Stimulated activated naive CD8-positive, alpha-beta T cell treated with anti-CD3 and anti-CD28 coated beads, Interleukin-15, amount 100 ng/mL, for 72 hours (primary cell): Measurements from ENCODE around the gene ADAMTS14.
"Not testable (repeated sequence)": the region's sequence is repeated elsewhere in the genome, so short reads cannot be mapped to it uniquely, and the experiment has no call there.

Source experiments
- ATAC-seq: fragments of 150-1000 bp; cut with Tn5 transposase; 2 replicates; pipeline ENCODE4 v1.10.0; 2021; ENCODE audit warnings: mild to moderate bottlenecking, moderate library complexity
- DNase-seq, 2 donors: peaks; one replicate each; pipeline ENCODE4 v3.0.0; 2021 to 2022
- H3K27ac Mint-ChIP-seq, 2 donors: one replicate each; pipeline ENCODE4 v1.8.0; 2022; ENCODE audit warnings: mild to moderate bottlenecking in 2 of 2, mixed read lengths in 2 of 2, moderate library complexity in 2 of 2
- H3K27me3 Mint-ChIP-seq: one replicate; pipeline ENCODE4 v1.8.0; 2022; ENCODE audit warnings: mixed read lengths
- H3K4me1 Mint-ChIP-seq: one replicate; pipeline ENCODE4 v1.8.0; 2022; ENCODE audit warnings: mild to moderate bottlenecking, mixed read lengths
- H3K4me3 Mint-ChIP-seq, 2 donors: one replicate each; pipeline ENCODE4 v1.8.0; 2022; ENCODE audit warnings: mild to moderate bottlenecking in 2 of 2, mixed read lengths in 2 of 2, moderate library complexity in 1 of 2
- H3K9me3 Mint-ChIP-seq, 2 donors: one replicate each; pipeline ENCODE4 v1.8.0; 2022; ENCODE audit warnings: mixed read lengths in 2 of 2

ADAMTS14 gene, protein sequence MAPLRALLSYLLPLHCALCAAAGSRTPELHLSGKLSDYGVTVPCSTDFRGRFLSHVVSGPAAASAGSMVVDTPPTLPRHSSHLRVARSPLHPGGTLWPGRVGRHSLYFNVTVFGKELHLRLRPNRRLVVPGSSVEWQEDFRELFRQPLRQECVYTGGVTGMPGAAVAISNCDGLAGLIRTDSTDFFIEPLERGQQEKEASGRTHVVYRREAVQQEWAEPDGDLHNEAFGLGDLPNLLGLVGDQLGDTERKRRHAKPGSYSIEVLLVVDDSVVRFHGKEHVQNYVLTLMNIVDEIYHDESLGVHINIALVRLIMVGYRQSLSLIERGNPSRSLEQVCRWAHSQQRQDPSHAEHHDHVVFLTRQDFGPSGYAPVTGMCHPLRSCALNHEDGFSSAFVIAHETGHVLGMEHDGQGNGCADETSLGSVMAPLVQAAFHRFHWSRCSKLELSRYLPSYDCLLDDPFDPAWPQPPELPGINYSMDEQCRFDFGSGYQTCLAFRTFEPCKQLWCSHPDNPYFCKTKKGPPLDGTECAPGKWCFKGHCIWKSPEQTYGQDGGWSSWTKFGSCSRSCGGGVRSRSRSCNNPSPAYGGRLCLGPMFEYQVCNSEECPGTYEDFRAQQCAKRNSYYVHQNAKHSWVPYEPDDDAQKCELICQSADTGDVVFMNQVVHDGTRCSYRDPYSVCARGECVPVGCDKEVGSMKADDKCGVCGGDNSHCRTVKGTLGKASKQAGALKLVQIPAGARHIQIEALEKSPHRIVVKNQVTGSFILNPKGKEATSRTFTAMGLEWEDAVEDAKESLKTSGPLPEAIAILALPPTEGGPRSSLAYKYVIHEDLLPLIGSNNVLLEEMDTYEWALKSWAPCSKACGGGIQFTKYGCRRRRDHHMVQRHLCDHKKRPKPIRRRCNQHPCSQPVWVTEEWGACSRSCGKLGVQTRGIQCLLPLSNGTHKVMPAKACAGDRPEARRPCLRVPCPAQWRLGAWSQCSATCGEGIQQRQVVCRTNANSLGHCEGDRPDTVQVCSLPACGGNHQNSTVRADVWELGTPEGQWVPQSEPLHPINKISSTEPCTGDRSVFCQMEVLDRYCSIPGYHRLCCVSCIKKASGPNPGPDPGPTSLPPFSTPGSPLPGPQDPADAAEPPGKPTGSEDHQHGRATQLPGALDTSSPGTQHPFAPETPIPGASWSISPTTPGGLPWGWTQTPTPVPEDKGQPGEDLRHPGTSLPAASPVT

GRCh38 chr10:70672165-70673042 lies at the start of gene ADAMTS14:
Gene ADAMTS14 (plus strand): TSS chr10:70672506. CDS start chr10:70672803, 297 bp downstream.
- peak within 1 kb of the TSS; percentile 63 to 72 for H3K4me3 Mint-ChIP-seq
- ATAC-seq (peak; percentile 75), DNase-seq (peak; percentile 19 to 27)
- peaks cover 0 to 15% of the 10 kb centered on the region in 2 donors for H3K9me3 Mint-ChIP-seq
- peaks cover 56% of the 10 kb centered on the region for H3K27me3 Mint-ChIP-seq
- peaks cover 12% of the 10 kb centered on the region for H3K4me1 Mint-ChIP-seq
- no peak within 1 kb of the TSS for H3K27ac Mint-ChIP-seq

- peaks cover 8 to 19% of the 10 kb centered on the region in 2 donors for H3K9me3 Mint-ChIP-seq
- H3K4me1 Mint-ChIP-seq, result peaks cover 17% of the 10 kb centered on the region
- no peaks in the 10 kb centered on the region for H3K27me3 Mint-ChIP-seq
- no peak for DNase-seq
- no peak for ATAC-seq
- H3K4me3 Mint-ChIP-seq, result no peak overlapping the region
- H3K27ac Mint-ChIP-seq, result no peak overlapping the region
Measured at GRCh38 chr10:70622541-70622940, 49.8 kb upstream of the ADAMTS14 start.

GRCh38 chr10:70622981-70623844 lies 49.1 kb upstream of the ADAMTS14 start:
- Mint-ChIP-seq H3K4me3 (no peak overlapping the region), H3K27ac (no peak overlapping the region), H3K9me3 (peaks cover 11 to 24% of the 10 kb centered on the region in 2 donors), H3K27me3 (no peaks in the 10 kb centered on the region), H3K4me1 (peaks cover 10% of the 10 kb centered on the region)
- no peak for DNase-seq
- ATAC-seq, result no peak

GRCh38 chr10:70626056-70626455 lies 46.2 kb upstream of the ADAMTS14 start:
- no peak for DNase-seq
- no peak for ATAC-seq
- Mint-ChIP-seq H3K27ac (no peak overlapping the region), H3K4me1 (no peaks in the 10 kb centered on the region), H3K27me3 (no peaks in the 10 kb centered on the region), H3K4me3 (no peak overlapping the region), H3K9me3 (peaks cover 11 to 13% of the 10 kb centered on the region in 2 donors)

DNA sequence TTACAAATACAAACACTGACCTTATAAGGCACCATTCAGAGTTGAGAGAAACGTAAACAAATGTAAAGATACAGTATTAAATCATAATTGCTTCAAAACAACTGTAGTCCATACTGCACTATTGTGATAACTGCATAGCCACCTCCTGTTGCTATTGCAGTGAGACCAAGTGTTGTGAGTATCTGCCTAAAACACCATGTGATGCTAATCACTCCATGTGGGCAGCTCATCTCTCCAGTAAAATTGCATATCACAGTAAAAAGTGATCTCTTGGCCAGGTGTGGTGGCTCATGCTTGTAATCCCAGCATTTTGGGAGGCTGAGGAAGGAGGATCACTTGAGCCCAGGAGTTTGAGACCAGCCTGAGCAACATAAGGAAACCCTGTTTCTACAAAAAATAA lies 43.0 kb upstream of the ADAMTS14 start:
- Mint-ChIP-seq H3K27ac (no peak overlapping the region), H3K4me3 (no peak overlapping the region), H3K4me1 (no peaks in the 10 kb centered on the region), H3K9me3 (peaks cover 11 to 13% of the 10 kb centered on the region in 2 donors), H3K27me3 (no peaks in the 10 kb centered on the region)
- ATAC-seq (no peak), DNase-seq (no peak)

DNA sequence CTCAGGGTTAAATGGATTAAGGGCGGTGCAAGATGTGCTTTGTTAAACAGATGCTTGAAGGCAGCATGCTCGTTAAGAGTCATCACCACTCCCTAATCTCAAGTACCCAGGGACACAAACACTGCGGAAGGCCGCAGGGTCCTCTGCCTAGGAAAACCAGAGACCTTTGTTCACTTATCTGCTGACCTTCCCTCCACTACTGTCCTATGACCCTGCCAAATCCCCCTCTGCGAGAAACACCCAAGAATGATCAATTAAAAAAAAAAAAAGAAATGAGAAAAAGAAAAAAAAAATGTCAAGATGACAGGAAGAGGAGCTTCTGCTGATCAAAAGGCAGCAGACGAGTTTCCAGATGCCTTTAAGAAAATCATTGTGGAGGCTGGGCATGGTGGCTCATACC lies 40.6 kb upstream of the ADAMTS14 start:
- H3K4me1 Mint-ChIP-seq, H3K4me3 Mint-ChIP-seq, ATAC-seq, H3K27ac Mint-ChIP-seq, H3K27me3 Mint-ChIP-seq, DNase-seq: not testable (repeated sequence)
- H3K9me3 Mint-ChIP-seq, result peaks cover 6 to 13% of the 10 kb centered on the region in 2 donors

DNA sequence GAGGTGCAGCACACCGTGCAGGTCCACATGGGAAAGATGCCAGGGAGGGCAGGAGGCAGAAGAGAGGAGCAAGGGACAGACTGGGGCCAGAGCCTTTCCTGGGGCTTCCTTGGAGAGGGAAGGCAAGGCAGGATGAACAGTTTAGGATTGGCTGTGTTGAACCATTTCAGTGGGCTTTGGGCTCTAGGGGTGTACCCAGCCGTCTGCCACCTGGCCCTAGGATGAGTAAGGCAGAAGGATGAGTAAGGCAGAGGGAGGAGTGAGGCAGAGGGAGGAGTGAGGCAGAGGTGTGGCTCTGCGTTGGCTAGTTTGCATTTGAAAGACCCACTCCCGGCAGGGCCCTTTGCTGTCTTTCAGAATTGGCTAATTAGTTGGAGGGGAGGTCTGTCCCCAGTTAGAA lies 38.3 kb upstream of the ADAMTS14 start:
- DNase-seq, result no peak
- no peaks in the 10 kb centered on the region for H3K9me3 Mint-ChIP-seq
- no peaks in the 10 kb centered on the region for H3K4me1 Mint-ChIP-seq
- H3K27me3 Mint-ChIP-seq, result no peaks in the 10 kb centered on the region
- H3K4me3 Mint-ChIP-seq, result no peak overlapping the region
- peak overlapping the region in 1 of 2 donors; percentile 75 for H3K27ac Mint-ChIP-seq
- no peak for ATAC-seq

DNA sequence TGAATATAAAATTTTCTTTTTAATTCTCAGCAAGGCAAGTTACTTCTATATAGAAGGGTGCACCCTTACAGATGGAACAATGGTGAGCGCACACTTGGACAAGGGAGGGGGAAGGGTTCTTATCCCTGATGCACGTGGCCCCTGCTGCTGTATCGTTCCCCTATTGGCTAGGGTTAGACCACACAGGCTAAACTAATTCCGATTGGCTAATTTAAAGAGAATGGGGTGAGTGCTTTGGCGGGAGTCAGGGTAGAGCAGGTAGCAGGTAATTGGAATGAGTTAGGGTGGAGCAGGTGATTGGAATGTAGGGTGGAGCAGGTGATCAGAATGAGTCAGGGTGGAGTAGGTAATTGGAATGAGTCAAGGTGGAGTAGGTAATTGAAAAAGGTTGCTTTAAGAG lies 37.8 kb upstream of the ADAMTS14 start:
- not testable (repeated sequence) for H3K4me3 Mint-ChIP-seq, H3K4me1 Mint-ChIP-seq, H3K27ac Mint-ChIP-seq, H3K27me3 Mint-ChIP-seq, H3K9me3 Mint-ChIP-seq, DNase-seq, ATAC-seq

GRCh38 chr10:70639640-70640383 lies 32.5 kb upstream of the ADAMTS14 start:
- not testable (repeated sequence) for H3K9me3 Mint-ChIP-seq, H3K4me1 Mint-ChIP-seq
- H3K27ac Mint-ChIP-seq, result peak overlapping the region in 1 of 2 donors; percentile 35

GRCh38 chr10:70643272-70643671 lies 29.0 kb upstream of the ADAMTS14 start:
- peaks cover 4 to 13% of the 10 kb centered on the region in 2 donors for H3K9me3 Mint-ChIP-seq
- H3K4me3 Mint-ChIP-seq, ATAC-seq, H3K27me3 Mint-ChIP-seq, H3K4me1 Mint-ChIP-seq, H3K27ac Mint-ChIP-seq, DNase-seq: not testable (repeated sequence)

More at GRCh38 chr10:70639640-70640383, 32.5 kb upstream of the ADAMTS14 start:
- ATAC-seq, DNase-seq, H3K4me3 Mint-ChIP-seq, H3K27me3 Mint-ChIP-seq: not testable (repeated sequence)

DNA sequence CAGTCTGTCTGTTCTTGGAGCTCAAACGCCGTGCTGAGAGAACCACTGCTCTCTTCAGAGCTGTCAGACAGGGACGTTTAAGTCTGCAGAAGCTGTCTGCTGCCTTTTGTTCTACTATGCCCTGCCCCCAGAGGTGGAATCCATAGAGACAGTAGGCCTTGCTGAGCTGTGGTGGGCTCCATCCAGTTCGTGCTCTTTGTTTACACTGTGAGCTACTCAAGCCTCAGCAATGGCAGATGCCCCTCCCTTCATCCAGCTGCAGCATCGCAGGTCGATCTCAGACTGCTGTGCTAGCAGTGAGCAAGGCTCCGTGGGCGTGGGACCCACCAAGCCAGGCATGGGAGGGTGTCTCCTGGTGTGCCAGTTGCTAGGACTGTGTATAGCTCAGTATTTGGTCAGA lies 27.3 kb upstream of the ADAMTS14 start:
- H3K27me3 Mint-ChIP-seq, H3K4me1 Mint-ChIP-seq, H3K4me3 Mint-ChIP-seq, H3K27ac Mint-ChIP-seq, ATAC-seq, DNase-seq: not testable (repeated sequence)
- H3K9me3 Mint-ChIP-seq, result peaks cover 13 to 30% of the 10 kb centered on the region in 2 donors

GRCh38 chr10:70647086-70647485 lies 25.2 kb upstream of the ADAMTS14 start:
- Mint-ChIP-seq H3K27me3 (no peaks in the 10 kb centered on the region), H3K9me3 (peaks cover 24 to 51% of the 10 kb centered on the region in 2 donors), H3K27ac (no peak overlapping the region), H3K4me3 (no peak overlapping the region), H3K4me1 (no peaks in the 10 kb centered on the region)
- DNase-seq (no peak), ATAC-seq (no peak)

DNA sequence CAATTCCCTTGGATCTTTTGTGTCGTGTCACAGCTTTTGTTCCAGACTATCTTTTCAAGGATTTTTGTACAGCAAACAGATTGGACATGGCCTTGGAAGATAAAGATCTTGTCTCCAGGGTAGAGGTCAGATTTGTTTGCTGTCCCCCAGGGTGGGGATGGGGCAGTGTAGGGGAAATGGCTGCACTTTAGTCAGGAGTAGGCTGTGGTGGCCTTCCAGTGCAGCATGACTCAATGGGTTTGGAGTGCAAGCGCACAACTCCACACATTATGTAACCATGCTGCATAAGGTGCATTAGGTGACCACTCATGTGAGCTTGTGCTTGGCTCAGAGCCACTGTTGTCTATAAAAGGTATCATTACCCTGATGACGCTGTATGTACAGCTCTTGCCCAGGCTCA lies 23.9 kb upstream of the ADAMTS14 start:
- Mint-ChIP-seq H3K9me3 (peaks cover 24 to 57% of the 10 kb centered on the region in 2 donors), H3K4me3 (no peak overlapping the region), H3K27ac (no peak overlapping the region), H3K27me3 (no peaks in the 10 kb centered on the region), H3K4me1 (no peaks in the 10 kb centered on the region)
- ATAC-seq (no peak), DNase-seq (no peak)
